NCI-H2196 treated with DMSO at 0.1 percent for 48 hours (cell line): ENCODE data around the gene SPRTN.
A peak's percentile ranks its signal among the peaks of the same experiment; 100 is the strongest.
"Not testable (repeated sequence)": the region's sequence is repeated elsewhere in the genome, so short reads cannot be mapped to it uniquely, and the experiment has no call there.

Experiments
- DNase-seq: peaks from one replicate; lab custom pipeline; 2025; ENCODE audit not compliant: unreplicated experiment; lab: John Stamatoyannopoulos, UW

Gene SPRTN

DNA sequence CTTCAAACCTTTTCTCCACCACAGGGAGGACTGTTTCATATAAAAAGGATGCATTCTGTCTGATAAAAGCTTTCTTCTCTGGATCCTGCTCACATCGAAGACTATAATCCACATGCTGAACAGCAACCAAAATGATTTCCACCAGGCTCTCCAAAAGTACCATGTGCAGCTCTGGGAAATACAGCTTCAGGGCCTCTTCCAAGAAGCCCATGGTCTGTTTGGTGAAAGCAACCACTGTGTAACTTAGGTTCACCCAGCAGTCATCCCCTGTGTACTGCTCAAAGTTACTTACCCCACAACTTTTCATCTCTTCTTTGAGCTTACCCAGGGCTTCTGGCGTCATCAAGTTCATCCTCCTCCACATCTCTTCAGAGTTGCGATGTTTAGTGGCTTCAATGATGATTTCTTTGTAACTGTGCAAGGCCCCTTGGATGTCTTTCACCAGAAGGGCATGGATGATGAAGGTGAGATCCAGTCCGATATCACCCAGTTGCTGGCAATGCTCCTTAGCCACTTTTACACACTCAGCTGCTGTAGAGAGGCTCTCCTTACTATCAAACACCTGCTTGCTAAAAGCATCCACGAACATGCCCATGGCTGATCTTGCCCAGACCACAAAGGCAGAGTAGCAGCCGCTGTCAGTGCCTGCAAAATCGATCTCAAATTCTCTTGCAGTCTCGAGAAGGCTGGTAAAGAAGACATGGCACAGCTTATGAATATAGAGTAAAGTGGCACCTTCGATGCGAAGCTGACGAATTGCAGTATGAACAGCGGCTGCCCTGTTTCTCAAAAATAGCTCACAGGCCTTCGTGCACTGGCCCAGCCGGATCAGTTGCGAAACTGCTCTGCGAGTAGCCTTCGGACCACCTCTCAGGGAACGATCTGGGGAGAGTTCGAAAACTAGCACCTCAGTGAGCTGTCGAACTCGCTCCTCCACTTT lies 2.2 kb upstream of the SPRTN start:
- no peak for DNase-seq

GRCh38 chr1:231337043-231337471 lies 1.0 kb upstream of the SPRTN start:
- DNase-seq, result no peak

GRCh38 chr1:231337472-231338269 lies 422 bp upstream of the SPRTN start, which contains the start of gene EXOC8:
Gene EXOC8, minus strand, starts transcription at chr1:231337852. Its CDS starts 107 bp downstream, at chr1:231337745.
- peak; percentile 95 for DNase-seq

DNA sequence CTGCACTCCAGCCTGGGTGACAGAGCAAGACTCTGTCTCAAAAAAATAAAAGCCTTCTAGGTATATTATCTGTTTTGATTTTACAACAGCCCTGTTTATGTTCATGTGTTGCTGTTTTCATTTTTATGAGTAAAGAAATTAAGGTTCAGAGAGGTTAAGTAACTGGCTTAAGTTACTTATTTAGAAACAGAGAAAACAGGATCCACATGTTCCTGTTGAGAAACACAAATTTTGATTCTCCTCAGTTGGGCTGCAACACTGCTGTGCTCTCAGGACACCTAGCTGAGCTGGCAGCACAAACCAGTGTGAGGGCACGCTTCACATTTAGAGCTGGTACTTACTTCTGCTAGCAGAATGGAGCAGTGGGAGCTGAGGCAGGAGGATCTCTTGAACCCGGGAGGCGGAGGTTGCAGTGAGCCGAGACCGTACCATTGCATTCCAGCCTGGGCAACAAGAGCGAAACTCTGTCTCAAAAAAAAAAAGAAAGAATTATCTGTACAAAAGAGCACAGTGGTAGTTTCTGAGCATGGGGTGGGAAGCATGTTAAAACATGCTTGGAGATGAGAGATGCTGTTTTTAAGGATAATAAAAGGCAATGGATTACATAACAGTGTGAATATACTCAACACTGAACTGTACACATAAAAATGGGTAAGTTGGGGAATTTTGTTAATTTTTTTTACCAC lies 2.4 kb downstream of the SPRTN start:
- DNase-seq, result no peak

- no peak for DNase-seq
Observed at GRCh38 chr1:231347961-231348360, 9.9 kb downstream of the SPRTN start.

DNA sequence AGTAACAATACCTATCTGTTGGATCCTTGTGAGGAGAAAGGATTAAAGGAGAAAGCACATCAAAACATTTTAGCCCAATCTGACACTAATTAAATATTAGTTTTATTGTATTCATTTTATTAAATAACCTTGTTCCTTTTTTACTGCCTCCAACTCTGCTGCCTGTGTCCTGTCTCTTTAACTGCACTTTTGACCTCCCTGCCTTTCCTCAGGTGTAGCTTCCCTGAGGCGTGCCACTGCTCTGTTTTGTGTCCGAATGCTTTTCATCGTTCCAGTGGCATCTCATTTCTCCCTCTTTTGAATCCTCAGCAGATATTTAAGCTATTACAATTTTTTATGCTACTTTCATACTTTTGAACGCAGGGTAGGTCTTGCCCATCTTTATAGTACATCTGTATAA lies 10.3 kb downstream of the SPRTN start:
- no peak for DNase-seq

GRCh38 chr1:231348856-231349255 lies 10.8 kb downstream of the SPRTN start:
- not testable (repeated sequence) for DNase-seq

- no peak for DNase-seq
Observed at GRCh38 chr1:231351816-231352215, 13.7 kb downstream of the SPRTN start.

GRCh38 chr1:231353086-231353485 lies 15.0 kb downstream of the SPRTN start:
- no peak for DNase-seq

DNA sequence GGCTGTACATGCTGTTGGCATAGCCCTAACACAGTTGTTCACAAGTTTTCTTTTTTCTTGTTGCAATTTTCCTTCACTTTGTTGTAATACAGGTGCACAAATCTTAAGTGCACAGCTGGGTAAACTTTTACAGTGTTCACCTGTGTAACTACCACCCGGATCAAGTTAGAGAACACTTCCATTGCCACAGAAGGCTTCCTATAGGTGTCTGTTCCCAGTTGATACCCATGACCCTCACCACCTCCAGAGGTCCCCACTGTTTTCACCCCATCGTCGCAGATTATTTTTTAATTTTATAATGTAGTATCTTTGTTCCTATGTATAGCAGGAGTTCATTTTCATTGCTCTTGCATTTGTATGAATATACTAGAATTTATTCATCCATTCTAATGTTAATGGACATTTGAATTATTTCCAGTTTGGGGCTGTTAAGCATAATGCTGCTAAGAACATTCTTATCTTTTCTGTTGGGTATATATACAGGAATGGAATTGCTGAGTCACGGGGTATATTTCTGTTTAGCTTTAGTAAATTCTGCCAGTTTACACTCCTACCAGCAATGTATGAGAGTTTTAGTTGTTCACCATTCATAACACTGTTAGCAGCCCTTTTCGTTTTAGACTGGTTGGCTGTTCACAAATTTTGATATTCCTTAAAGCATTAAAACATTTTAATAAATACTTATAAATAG lies 16.4 kb downstream of the SPRTN start:
- no peak for DNase-seq

GRCh38 chr1:231355171-231355570 lies 17.1 kb downstream of the SPRTN start:
- DNase-seq, result no peak

DNA sequence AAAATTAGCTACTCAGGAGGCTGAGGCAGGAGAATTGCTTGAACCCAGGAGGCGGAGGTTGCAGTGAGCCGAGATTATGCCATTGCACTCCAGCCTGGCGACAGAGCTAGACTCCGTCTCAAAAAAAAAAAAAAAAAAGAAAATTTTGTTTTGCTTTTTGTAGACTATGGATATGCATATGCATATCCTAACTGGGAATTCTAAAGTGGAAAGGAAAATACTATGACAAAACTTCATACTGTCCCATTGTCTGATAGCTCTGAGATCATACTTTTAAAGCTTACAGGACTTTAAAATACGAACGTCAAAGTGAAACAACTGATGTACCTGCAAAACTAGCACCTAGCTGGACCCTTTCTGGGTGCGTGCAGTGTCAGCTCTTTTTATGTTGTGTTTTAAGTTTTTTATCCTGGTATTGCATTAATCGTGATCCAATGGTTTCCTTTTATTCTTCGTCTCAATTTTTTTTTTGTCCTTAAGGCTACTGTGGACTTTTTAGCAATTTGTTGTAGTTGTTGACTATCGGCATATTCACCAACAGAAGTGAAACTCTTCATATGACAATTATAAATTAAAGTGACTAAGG lies 19.2 kb downstream of the SPRTN start:
- DNase-seq, result no peak

GRCh38 chr1:231357831-231358354 lies 19.8 kb downstream of the SPRTN start:
- peak; percentile 41 for DNase-seq

DNA sequence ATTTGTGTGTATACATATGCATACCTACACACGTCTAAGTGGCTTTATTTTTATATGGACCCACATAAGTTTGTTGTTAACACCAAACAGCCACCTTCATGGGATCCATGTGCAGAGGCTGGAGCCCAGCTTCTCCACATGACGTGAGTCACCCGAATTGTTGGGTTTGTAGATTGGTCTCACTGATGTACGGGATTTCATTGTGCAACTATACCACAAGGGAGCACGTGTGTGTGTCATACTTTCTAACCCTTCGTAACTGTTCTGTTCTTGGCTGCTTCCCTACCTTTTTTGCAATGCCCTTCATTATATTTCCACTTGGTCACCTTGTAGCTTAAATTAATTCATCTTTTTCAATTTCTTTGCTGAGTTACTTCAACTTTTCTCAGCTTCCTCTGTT lies 21.0 kb downstream of the SPRTN start:
- DNase-seq, result no peak

DNA sequence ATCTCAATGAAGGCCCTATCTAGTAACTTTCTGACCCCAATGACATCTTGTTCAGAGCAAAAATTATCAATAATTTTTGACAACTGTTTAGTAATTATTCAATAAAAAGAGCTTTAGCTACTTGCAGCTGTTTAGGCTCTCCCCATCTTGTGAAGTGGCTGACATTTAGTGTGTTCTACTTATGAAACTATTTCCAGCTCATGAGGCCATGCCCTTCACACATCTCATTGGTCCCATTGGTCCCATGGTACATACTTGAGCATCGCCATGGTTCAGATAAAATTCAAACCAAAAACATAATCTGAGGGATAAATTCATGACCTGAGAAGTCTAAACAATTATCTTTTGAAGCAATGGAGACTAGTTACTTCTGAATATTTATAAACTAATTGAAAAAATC lies 24.2 kb downstream of the SPRTN start:
- no peak for DNase-seq

- DNase-seq, result no peak
Observed at GRCh38 chr1:231363624-231364023, 25.5 kb downstream of the SPRTN start.

- DNase-seq, result no peak
Observed at GRCh38 chr1:231364192-231364591, 26.1 kb downstream of the SPRTN start.

GRCh38 chr1:231369282-231369681 lies 31.2 kb downstream of the SPRTN start:
- no peak for DNase-seq

DNA sequence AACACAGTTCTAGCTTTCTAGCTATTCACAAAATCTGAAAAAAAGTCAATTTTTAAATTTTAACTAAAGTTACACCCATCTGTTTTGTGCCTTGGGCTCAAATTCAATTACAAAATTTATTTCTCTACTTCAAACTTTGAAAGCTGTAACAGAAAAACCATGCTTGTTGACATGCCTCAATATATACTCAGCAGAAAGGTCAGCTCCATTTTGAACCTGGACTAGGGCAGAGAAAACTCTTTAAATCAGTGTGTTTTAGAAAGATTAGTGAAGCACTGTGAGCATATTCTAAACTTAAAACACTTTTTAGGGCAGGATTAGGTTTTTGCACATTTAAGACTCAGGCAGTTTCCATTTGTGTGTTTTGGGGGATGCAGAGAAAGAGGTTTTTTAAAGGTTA lies 34.4 kb downstream of the SPRTN start:
- DNase-seq, result no peak

DNA sequence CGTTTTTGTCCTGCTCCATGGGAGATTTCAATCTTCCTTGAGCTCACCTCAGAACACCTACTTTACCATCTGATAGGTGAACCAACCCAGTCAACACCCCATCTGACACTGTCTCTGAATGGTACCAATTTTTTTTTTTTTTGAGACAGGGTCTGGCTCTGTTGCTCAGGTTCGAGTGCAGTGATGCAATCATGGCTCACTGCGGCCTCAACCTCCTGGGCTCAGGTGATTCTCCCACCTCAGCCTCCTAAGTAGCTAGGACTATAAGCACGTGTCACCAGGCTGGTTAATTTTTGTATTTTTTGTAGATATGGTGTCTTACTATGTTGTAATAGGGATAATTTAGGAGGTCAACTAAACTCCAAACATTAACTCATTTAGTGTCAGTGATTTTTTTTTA lies 36.3 kb downstream of the SPRTN start:
- no peak for DNase-seq
